ENCODE data around the gene PSMB5. TPM values are rescaled to one million over a fixed set of nuclear protein-coding genes. Genes with fewer than 3 reads are reported as not detected.

Gene PSMB5
- total and polyA plus RNA-seq, 9 of the 15 experiments (the other 6 are each of a cell fraction or from before 2014, with no cell fraction given): 198 to 1,870 (median 269) TPM

GRCh38 chr14:23078692-23079116, 44.0 kb upstream of the PSMB5 start (continued):
- TF ChIP-seq AFF1 (IDR thresholded peaks at IDR 0.05; ENCODE audit: low read depth in 1 of 2, partially characterized antibody in 2 of 2) (peak in 1 of 2 experiments; percentile 56), BHLHE40 (IDR thresholded peaks at IDR 0.05; ENCODE audit: low read length) (peak; percentile 74), KDM2B (CRISPR knock-in tag; IDR thresholded peaks at IDR 0.05) (no peak), RB1 (IDR thresholded peaks at IDR 0.05; ENCODE audit: low read depth) (no peak), NFXL1 (CRISPR knock-in tag; IDR thresholded peaks at IDR 0.05) (no peak), EP300 (IDR thresholded peaks at IDR 0.05; ENCODE audit: low read length) (peak; percentile 62; the same call in 1 of the 2 replicates), RUNX1 (IDR thresholded peaks at IDR 0.05; ENCODE audit: low read depth) (no peak), CLOCK (CRISPR knock-in tag; IDR thresholded peaks at IDR 0.05; ENCODE audit: borderline replicate concordance) (no peak), BCLAF1 (IDR thresholded peaks at IDR 0.05; ENCODE audit: borderline replicate concordance in 1 of 2, control insufficient read depth in 1 of 2, low read depth in 2 of 2, low read length in 1 of 2) (no peak), EP400 (IDR thresholded peaks at IDR 0.05) (peak; percentile 68), FOSL1 (tag; conservative IDR thresholded peaks at IDR 0.05) (peak; percentile 98), L3MBTL2 (IDR thresholded peaks at IDR 0.05) (peak; percentile 70), THRA (IDR thresholded peaks at IDR 0.05) (no peak), E2F4 (CRISPR knock-in tag; IDR thresholded peaks at IDR 0.05; ENCODE audit: low read depth) (no peak)
